HK-2 (cell line): ENCODE results near the gene ILKAP.
"Not testable (repeated sequence)": the region's sequence is repeated elsewhere in the genome, so short reads cannot be mapped to it uniquely, and the experiment has no call there.

Source experiments
- DNase-seq: peaks from one replicate; pipeline ENCODE4 v3.0.0-alpha.2; 2018; ENCODE audit not compliant: unreplicated experiment

Gene ILKAP

DNA sequence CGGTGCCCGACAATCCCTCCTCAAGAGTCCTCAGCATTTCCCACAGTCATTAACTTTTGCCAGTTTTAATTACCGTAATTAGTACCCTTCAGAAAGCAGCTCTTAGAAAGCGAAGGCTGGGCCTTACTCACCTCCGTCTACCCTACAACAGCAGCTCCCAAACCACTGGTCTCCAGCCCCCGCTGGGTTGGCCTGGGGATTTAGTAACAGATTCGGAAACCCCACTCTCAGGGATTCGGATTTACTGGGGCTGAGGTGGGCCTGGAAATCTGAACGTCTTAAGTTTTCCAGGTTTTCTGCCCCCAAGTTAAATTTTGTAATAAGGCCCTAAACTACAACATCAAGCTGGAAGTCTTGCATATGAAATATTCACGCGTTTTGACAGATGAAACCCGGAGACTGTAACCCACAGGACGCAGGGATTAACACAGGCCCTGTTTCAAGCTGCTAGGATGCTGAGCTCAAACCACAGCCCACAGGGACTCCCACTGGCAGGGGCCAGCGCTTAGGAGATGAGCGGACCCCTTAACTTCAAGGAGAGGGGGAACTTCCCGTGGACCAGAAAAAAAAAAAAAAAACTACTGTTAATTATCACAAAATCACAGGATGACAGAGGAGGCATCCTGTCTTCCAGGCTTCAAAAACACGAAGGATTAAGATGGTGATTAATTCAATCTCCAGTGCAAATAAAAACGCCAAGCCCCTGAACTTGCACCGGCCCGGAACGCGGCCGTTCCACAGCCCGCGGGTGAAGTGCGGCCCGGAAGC is 985 bp downstream of the ILKAP start:
- DNase-seq, result peak; percentile 10

DNA sequence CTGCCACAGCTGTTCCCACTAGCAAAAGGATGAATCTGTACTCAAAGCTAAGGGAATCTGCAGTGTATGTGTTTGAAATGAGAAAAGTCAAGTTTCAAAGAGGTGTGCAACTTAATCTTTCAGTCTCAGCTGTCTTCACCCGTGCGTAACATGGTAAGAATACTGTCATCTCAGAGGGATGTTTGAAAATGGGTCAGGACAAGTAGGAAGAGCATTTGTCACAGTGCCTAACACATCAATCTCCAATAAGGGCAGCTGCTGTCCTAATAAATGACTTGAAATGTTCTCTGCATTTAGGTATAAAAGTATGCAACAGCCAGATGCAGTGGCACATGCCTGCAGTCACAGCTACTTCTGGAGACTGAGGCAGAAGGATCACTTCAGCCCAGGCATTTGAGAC is 13.1 kb downstream of the ILKAP start:
- DNase-seq, result no peak

DNA sequence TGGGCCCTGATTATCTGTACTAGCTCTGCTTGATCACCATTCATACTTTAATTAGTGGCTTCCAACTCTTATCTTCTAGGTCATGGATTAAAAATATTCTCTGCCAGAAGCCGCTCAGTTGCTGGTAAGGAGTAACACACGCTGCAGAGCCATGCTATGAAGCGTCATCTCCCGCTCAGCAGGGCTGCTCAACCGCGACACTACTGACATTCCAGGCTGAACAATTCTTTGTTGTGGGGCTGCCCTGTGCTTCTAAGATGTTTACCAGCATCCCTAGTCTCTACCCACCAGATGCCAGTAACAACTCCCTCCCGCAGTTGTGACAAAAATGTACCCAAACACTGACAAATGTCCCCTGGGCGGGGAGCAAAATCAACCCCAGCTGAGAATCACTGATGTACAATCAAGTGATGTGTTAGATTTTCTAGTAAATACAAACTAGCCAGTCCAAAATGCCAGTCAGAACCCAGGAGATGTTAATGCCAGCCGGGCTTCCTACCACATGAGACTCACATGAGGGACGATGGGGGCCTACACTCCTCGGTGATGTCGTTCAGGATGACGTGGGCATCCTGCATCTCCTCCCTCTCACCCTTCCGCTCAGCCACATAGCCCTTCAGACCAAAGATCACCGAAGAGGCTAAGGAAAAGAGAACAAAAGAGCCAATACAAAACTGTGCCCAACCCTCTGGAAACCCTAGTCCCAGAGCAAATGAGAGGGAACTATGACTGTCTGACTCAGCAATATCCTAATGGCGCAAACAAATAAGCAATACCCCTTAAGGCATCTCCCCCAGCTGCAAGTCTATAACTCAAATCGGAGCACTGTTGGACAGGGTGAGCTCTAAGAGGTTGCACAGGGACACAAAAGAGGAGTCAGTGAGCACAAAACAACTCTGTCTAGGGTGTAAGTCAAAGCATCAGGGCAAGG is 15.6 kb downstream of the ILKAP start:
- DNase-seq, result peak; percentile 22

DNA sequence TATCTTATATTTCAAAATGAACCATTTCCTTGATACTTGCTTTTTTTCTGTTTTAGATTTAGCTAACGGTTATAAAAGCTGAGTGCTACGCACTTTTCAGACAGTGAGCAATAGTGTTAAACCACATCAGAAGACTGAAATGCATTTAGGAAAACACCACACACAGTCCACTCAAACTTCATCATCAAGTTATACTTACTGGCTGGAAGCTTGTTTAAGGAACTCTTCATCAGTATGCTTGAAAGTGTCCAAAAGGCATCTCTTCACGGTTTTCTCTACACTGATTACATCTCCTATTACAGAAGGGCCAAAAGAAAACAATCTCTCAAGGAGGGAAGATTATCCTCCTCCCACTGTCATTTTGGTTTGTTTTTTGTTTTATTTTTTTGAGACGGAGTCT is 19.7 kb downstream of the ILKAP start:
- no peak for DNase-seq

DNA sequence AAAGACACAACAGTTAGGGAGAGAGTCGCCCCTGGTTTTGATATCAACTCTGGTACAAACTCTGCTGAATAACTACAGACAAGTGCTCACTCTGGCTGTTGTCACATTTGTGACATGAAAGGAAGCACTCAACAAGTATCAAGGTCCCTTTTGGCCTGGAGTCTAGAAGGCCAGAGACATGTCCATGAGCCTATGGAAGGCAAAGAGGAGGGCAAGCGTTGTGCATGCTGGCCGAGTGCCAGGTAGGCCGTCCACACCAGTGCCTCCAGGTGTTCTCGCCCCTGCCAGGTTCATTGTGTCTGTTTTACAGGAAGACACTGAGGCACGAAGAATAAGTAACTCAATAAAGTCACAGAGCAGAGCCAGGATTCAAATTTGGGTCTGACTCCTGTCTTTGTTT is 21.1 kb downstream of the ILKAP start:
- no peak for DNase-seq

DNA sequence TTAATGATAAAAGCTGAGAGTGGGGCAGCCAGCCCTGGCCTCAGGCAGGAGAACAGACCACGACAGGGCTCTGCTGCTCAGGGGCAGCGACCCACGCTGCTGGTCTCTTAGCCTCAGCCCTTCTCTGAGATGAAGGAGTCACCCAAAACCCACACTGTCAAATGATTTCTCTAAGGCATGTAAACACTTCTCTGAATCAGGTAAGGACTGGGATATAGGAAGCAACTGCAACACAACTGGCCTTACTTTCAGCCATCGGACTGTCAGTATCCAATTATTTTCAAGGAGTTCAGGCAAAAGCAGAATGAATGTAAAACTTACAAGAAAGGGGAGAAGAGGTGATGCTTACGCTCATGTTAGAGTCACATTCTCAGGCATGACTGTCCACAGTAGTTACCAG is 22.9 kb downstream of the ILKAP start:
- DNase-seq, result no peak

DNA sequence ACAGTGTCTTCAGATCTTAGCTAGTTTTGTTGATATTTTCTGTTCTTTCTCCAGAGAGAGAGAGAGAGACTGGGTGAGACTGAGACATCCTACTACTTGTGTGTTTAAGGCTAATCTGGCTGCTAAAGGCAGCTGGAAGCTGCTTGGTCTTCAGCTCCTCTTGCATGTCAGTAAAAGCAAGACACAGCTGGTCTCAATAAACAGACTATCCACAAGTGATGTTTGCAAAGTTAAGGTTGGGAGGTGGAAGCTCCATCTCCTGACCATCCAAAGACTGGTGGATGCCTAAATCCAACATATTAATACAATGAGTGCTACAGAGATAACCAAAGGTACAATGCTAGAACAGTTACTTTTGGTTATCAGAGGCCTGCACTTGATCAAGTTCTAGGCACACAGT is 26.9 kb downstream of the ILKAP start:
- no peak for DNase-seq

DNA sequence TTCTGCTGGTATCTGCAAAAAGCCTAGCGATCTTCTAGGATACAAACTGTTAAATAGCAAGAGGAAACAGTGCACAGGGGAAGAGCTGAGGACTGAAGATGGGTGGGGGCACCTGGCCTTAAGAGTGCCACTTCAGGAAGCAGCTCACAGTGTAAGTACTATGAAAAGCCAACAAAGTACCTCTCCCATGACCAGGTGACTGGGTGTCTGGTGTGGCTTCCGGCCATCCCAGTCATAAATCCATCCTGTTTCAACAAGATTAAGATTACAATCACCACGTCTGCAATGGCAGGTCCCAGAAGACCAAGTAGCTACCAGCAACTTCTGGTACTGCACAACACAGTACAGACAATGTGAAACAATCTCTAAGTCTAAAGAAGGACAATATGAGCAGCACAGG is 28.8 kb downstream of the ILKAP start:
- no peak for DNase-seq

DNA sequence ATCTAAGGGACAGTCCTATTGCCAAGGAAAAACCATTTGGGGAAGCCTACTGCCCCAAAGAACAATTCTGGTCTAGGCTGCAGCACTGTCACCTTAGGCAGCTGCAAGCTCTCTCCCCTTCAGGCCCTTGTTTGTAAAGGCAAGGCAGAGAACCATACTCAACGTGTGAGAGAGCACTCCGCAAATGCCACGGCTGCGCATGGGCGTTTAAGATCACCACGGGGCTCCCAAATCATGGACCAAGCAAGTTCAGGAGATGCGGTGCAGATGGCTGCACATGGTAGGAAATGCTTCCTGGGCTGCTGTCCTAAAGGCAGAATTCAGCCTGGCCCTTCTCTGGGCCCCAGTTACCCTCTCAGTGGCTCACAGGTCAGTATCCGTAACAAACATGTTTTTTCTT is 29.2 kb downstream of the ILKAP start:
- no peak for DNase-seq

DNA sequence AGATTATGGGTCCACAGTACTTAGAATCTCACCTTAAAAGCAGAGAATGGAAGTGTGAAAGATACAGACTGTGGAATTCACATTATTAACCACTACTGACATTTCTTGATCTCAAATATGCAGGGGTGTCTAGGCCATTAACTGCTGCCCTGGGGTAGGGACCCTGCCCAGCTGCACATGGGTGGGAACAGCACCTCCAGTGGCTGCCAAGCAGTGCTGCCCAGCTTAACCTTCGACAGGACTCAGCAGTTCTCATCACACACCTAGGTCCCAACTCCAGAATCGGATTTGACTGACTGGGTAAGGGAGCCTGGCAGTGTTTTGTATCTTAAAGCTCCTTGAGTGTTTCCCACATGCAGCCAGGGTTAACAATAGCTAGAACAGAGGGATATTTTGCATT is 29.8 kb downstream of the ILKAP start:
- no peak for DNase-seq

DNA sequence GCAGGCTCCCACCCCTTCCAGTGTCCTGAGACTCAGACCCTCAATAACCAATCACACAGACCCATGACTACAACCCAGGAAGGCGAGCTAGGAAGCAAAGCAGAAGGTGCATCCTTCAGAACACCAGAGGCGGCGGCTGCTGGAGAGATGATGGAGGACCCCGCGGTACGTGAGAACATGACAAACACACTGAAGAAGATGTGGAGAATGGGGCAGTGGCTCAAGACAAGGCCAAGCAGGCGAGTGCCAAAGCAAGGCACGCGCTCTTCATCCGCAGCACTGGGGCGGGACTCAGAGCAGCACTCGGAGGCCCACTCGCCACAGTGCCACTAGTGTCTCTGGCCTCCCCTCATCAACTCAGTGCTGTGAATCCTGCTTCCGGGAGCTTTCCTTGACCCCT is 31.1 kb downstream of the ILKAP start:
- no peak for DNase-seq

DNA sequence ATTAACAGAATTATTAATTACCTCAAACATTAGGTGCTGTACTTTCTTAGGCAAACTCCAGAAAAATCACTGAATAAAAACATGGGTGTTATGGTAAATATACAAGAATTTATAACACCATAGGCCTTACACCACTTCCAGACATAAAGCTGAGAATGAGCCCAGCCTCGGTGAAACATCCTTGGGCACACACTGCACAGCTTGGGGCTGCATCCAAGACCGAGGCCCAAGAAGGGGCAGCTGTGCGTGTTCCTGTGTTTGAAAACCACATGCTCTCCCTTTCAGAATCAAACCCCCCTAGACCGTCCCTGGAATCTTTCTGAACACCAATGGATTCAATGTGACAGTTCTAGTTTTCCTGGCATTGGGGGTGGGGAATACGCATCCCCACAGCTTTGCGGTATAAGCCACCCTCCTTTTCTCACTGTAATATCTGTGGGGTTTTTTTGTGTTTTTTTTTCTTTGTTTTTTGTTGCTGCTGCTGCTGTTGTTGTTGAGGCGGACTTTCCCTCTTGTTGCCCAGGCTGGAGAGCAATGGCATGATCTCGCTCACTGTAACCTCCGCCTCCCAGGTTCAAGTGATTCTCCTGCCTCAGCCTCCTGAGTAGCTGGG is 31.8 kb downstream of the ILKAP start:
- no peak for DNase-seq

DNA sequence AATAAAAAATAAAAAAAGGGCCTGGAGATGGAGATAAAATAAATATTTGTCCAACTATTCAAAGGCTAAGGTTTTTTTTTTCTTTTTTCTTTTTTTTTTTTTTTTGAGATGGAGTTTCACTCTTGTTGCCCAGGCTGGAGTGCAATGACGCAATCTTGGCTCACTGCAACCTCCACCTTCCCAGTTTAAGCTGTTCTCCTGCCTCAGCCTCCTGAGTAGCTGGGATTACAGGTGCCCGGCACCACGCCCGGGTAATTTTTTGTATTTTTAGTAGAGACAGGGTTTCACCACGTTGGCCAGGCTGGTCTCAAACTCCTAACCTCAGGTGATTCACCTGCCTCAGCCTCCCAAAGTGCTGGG is 32.4 kb downstream of the ILKAP start:
- not testable (repeated sequence) for DNase-seq

DNA sequence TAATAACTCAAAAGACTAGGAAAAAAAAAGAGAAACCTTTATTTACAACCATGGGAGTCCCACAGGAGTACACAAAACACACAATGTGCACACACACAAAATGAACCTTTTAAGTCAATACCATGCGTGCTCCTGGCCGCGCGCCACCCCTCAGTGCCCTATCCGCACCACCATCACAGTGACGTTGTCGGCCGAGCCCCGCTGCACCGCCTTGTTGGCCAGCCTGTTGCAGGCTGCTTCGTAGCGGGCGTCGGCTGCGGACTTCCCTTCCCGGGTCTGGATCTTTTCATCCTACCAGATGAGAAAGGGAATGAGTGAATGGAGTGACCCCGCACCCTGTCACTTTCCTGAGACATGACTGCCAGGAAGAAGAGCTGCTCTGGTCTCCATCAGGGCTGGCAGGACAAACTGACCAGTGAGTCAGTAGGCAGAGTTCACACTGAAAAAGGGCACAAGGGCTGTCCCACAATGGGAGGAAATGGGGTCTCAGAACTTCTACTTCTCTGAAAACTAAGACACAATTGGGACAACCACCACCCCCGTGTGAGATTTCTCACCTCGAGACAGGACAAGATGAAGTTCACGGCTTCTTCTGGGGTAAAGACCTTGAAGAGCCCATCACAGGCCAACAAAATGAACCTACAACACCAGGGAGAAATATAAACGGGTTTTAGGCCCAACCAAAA is 33.0 kb downstream of the ILKAP start:
- no peak for DNase-seq

DNA sequence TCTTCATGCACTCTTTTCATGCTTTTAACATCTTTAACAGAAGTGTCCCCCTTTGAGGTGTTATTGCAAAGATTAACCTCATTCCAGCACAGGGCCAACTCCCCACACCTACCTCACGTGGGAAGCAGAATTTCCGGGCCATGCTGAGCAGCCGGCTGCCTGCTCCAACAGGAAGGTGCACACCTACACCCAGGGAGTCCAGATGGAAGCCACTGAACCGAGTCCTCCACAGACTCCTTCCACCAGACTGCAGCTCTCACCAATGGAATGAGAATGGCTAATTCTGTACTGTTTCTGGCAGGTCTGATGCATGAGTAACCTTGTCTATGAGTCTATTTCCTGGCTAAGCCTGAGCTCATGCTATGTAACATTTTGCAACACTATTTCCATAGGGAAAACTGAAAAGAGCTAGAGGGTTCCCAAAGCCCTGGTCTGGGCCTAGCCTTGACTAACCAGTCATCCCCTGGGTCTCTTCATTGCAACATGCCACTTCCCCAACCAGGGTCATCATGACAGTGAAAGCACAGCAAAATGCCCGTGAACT is 33.7 kb downstream of the ILKAP start:
- DNase-seq, result peak; percentile 84

DNA sequence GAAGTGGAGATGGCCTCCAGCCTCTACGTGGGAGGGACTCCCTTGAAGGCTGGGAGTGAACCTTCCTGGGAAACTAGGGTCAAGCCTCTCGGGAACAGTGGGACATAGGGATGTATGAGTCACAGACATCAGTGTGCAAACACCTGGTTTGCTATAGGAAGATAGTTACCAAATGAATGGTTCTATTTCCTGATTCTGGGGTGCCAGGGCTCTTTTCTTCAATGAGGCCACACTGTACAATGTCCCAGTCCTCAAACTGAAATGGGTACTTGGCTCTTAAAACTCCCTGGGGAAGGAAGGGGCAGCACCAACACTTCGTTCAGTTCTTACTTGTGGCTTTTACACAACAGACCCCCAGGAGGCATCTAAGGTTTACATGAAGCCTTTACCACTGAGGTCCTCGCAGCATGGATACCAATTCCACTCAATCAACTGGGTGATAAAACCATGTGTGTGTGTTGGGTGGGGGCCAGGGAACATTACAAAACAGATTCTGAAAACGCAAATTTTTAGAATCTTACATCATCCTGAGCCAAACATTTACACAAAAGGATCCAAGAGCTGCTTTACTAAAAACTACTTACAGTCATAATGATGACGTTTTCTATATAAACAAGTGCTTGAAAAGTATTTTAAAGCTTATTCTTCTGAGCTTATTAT is 34.3 kb downstream of the ILKAP start:
- peak; percentile 40 for DNase-seq

DNA sequence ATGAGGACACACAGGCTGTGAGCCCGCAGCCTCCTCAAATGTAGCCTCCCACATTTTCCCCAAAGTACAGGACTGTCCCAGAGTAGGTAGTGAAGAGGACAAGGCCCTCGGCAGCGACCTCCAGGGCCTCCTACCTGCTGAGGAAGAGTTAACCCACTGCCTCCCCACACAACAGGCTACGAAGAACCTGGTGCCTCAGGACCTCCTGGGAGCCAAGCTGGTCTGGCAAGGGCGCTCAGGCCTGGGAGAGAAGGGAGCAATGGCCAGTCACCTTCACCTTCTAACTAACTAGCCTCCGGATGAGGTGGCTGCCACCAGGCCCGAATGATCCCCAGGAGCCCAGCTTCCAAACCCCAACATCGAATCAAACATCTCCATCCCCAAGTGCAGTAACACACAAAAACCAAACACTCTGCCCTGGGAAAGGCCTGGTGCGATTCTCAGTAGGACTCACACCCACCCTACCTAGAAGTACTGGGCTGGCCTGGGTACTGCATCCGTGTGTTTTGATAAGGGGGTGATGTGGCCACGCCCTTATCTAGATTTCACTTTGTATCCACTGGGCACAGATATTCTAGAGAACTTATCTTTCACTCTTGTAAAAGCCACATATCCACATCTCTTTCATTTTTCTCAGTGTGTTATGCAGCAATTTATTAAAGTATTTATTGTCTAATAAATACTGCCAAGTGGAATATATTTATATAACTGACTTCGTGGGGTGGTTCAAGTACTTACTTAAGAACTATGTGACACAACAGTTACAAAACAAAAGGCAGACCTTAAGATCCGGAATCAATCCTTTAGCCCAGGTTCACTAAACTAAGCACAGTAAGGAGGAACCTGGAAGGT is 35.1 kb downstream of the ILKAP start:
- DNase-seq, result no peak

DNA sequence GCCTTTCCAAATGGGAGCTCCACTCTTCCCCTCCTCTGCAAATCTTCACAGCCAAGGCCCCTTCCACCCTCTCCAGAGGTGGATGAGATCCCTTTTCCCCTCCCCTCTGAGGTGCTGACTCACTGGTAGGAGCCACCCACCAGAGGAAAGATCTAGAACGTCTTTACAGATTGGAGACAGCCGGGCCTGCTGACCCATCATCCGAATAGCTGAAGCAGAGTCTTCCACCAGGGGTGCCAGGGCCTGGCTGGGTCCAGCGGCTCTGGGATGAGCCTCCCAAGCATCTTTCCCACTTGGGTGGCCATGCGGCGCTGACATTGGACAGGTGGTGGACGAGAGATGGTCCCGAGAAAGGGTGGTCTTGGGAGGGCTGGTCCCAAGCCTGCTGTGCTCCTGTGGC is 35.7 kb downstream of the ILKAP start:
- DNase-seq, result no peak

DNA sequence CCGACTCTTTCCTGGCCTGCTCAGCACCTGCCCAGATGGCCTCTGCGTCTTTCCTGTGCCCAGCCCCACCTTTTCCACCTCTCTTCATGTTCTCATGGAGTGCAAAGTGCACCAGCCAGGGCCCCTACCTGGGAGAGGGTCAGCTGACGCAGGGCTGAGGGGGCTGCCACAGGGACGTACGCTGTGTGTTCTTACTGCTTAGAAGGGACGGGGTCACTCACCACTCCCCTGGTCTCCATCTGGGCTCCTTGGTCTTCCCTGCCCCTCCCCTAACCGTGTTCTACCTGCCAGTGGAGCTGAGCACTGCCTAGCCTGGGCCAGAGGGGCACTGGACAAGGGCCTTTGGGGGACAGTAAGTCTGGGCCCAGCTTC is 36.2 kb downstream of the ILKAP start:
- DNase-seq, result no peak
